Loucy (cell line): Measurements from ENCODE around the gene PHEX.

ENCODE experiments used
- H2AFZ ChIP-seq: fragments of 200-600 bp; sonication (generic); 2 replicates; pipeline ENCODE4 v1.6.0; 2016; ENCODE audit warnings: antibody characterized with exemption, mild to moderate bottlenecking, low read length, moderate library complexity
- H3F3A ChIP-seq: fragments of 200-600 bp; 2 replicates; pipeline ENCODE4 v1.6.0; 2016; ENCODE audit warnings: antibody characterized with exemption, low read depth, mild to moderate bottlenecking
- H3K27me3 ChIP-seq: fragments of 200-600 bp; sonication (generic); 2 replicates; pipeline ENCODE4 v1.6.1; 2014; ENCODE audit warnings: low read length, mild to moderate bottlenecking; ENCODE audit not compliant: insufficient read depth, poor library complexity, severe bottlenecking
- H3K36me3 ChIP-seq: fragments of 200-600 bp; sonication (generic); 2 replicates; pipeline ENCODE4 v1.6.1; 2016; ENCODE audit warnings: low read length; ENCODE audit not compliant: insufficient read depth
- H3K4me1 ChIP-seq: fragments of 200-600 bp; sonication (generic); 2 replicates; pipeline ENCODE4 v1.5.1; 2014; ENCODE audit warnings: low read length, mild to moderate bottlenecking; ENCODE audit not compliant: insufficient read depth, poor library complexity, severe bottlenecking
- H3K4me2 ChIP-seq: fragments of 200-600 bp; sonication (generic); 2 replicates; pipeline ENCODE4 v1.6.0; 2014; ENCODE audit warnings: antibody characterized with exemption, low read length, low read depth, mild to moderate bottlenecking; ENCODE audit not compliant: poor library complexity, severe bottlenecking
- H3K4me3 ChIP-seq: fragments of 200-600 bp; sonication (generic); 2 replicates; pipeline ENCODE4 v1.5.1; 2014; ENCODE audit warnings: low read length, mild to moderate bottlenecking, mixed read lengths; ENCODE audit not compliant: poor library complexity, severe bottlenecking
- H3K79me2 ChIP-seq: fragments of 200-600 bp; sonication (generic); 2 replicates; pipeline ENCODE4 v1.6.1; 2014; ENCODE audit warnings: low read length; ENCODE audit not compliant: insufficient read depth
- H3K9ac ChIP-seq: fragments of 200-600 bp; sonication (generic); 2 replicates; pipeline ENCODE4 v1.6.0; 2014; ENCODE audit warnings: mild to moderate bottlenecking, low read depth, low read length, moderate library complexity; ENCODE audit not compliant: poor library complexity, severe bottlenecking
- H3K9me2 ChIP-seq: fragments of 200-600 bp; sonication (generic); replicated peaks from 2 replicates; pipeline ENCODE4 v1.6.1; 2016; ENCODE audit warnings: low read depth, low read length, mixed read lengths
- H3K9me3 ChIP-seq: fragments of 200-600 bp; sonication (generic); 2 replicates; pipeline ENCODE4 v1.6.1; 2014; ENCODE audit warnings: mild to moderate bottlenecking, antibody characterized with exemption, low read length, low read depth; ENCODE audit not compliant: insufficient read depth
- H4K20me1 ChIP-seq: fragments of 200-600 bp; sonication (generic); 2 replicates; pipeline ENCODE4 v1.6.0; 2014; ENCODE audit warnings: antibody characterized with exemption, low read length, mild to moderate bottlenecking; ENCODE audit not compliant: insufficient read depth, poor library complexity, severe bottlenecking
- CTCF ChIP-seq: fragments of 200-600 bp; sonication (generic); conservative IDR thresholded peaks from 2 replicates; pipeline ENCODE4 v1.5.1; 2014; ENCODE audit warnings: mild to moderate bottlenecking, antibody characterized with exemption, low read length
- EZH2phosphoT487 ChIP-seq: fragments of 200-600 bp; IDR thresholded peaks from 2 replicates; pipeline ENCODE4 v1.6.1; 2018; ENCODE audit warnings: antibody characterized with exemption, mild to moderate bottlenecking, moderate library complexity, borderline replicate concordance

PHEX gene

GRCh38 chrX:22081475-22082092, 49.5 kb downstream of the PHEX start:
- H3K4me1 ChIP-seq = no peaks in the 10 kb centered on the region
- H3K27me3 ChIP-seq = no peaks in the 10 kb centered on the region
- no peaks in the 10 kb centered on the region for H3K79me2 ChIP-seq
- H3K9me2 ChIP-seq = no peaks in the 10 kb centered on the region
- H4K20me1 ChIP-seq = no peaks in the 10 kb centered on the region
- H2AFZ ChIP-seq = no peak overlapping the region
- H3K4me2 ChIP-seq = no peak overlapping the region
- no peaks in the 10 kb centered on the region for H3K36me3 ChIP-seq
- H3K9ac ChIP-seq = no peak overlapping the region
- TF ChIP-seq CTCF (peak; percentile 71), EZH2phosphoT487 (no peak)
- no peak overlapping the region for H3K4me3 ChIP-seq
- no peaks in the 10 kb centered on the region for H3F3A ChIP-seq
- H3K9me3 ChIP-seq = no peaks in the 10 kb centered on the region

DNA sequence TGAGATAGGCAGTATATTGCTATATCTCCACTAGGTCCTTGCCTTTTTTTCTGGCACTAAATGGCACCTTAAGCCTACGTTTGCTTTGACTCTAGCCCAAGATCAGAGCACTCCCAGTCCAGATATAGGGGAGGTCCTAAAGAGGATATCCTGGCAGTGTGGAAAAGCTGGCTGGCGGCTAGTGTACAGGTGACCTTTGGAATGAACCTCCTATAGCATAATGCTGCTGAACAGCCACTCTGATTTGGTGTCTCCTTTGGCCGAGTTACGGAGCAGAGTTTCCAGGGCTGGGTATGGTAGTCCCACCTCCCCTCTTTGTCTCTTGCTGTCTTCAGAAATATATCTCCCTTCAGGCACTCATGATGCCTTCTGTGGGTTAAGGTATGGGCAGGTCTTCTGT, 53.9 kb downstream of the PHEX start:
- Histone ChIP-seq H3K9me3 (no peaks in the 10 kb centered on the region), H3K79me2 (no peaks in the 10 kb centered on the region), H4K20me1 (no peaks in the 10 kb centered on the region), H2AFZ (no peak overlapping the region), H3F3A (no peaks in the 10 kb centered on the region), H3K4me1 (no peaks in the 10 kb centered on the region), H3K9me2 (no peaks in the 10 kb centered on the region), H3K9ac (no peak overlapping the region), H3K36me3 (no peaks in the 10 kb centered on the region), H3K4me2 (no peak overlapping the region), H3K4me3 (no peak overlapping the region), H3K27me3 (no peaks in the 10 kb centered on the region)
- no peak for TF ChIP-seq EZH2phosphoT487
- TF ChIP-seq CTCF = no peak

- Histone ChIP-seq H3K36me3 (no peaks in the 10 kb centered on the region), H3F3A (no peaks in the 10 kb centered on the region), H3K4me3 (no peak overlapping the region), H2AFZ (no peak overlapping the region), H3K9me2 (no peaks in the 10 kb centered on the region), H3K79me2 (no peaks in the 10 kb centered on the region), H3K9me3 (no peaks in the 10 kb centered on the region), H3K4me2 (no peak overlapping the region), H3K9ac (no peak overlapping the region), H3K4me1 (no peaks in the 10 kb centered on the region), H3K27me3 (no peaks in the 10 kb centered on the region), H4K20me1 (no peaks in the 10 kb centered on the region)
- TF ChIP-seq CTCF (no peak), EZH2phosphoT487 (no peak)
These were observed 55.0 kb downstream of the PHEX start for GRCh38 chrX:22087011-22087557.
